Esophagus muscularis mucosa (tissue), 3 donors: Measurements from ENCODE around the gene RAD51B.

Source experiments
- POLR2AphosphoS5 ChIP-seq, 2 donors: sonication (generic); formaldehyde crosslinking; IDR thresholded peaks; one replicate each; pipeline ENCODE4 v1.6.1; 2017; ENCODE audit warnings: antibody characterized with exemption in 2 of 2
- TF ChIP-seq, protein P1 (sequence below), 3 experiments: fragments of 200-600 bp in 2 of 3; fragments of 450-650 bp in 1 of 3; sonication (generic) in 2 of 3; IDR thresholded peaks; one replicate each; pipeline ENCODE4 v1.5.1; 2017 to 2019; ENCODE audit warnings: antibody characterized with exemption in 3 of 3, mild to moderate bottlenecking in 2 of 3, moderate library complexity in 1 of 3

DNA sequence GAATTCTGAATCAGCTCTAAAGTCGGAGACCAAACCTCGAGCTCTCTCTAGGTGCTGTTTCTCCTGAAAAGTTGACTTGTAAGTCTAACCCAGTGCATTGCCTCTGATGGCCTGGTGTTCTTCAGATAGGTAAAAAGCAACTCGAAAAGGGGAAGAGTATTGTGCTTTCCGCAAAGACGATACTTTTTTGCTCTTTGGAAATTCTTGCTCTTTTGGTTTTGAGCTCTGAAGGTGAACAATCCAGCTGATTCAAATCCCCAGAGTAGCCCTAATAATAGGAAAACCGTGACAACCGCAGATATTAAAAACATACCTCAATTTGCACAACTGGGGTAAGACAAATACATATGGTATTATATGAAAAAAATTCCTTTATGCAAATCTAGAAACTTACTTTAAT is 447.4 kb downstream of the RAD51B start:
- TF ChIP-seq, protein P1, sequence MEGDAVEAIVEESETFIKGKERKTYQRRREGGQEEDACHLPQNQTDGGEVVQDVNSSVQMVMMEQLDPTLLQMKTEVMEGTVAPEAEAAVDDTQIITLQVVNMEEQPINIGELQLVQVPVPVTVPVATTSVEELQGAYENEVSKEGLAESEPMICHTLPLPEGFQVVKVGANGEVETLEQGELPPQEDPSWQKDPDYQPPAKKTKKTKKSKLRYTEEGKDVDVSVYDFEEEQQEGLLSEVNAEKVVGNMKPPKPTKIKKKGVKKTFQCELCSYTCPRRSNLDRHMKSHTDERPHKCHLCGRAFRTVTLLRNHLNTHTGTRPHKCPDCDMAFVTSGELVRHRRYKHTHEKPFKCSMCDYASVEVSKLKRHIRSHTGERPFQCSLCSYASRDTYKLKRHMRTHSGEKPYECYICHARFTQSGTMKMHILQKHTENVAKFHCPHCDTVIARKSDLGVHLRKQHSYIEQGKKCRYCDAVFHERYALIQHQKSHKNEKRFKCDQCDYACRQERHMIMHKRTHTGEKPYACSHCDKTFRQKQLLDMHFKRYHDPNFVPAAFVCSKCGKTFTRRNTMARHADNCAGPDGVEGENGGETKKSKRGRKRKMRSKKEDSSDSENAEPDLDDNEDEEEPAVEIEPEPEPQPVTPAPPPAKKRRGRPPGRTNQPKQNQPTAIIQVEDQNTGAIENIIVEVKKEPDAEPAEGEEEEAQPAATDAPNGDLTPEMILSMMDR (IDR thresholded peaks at IDR 0.05), result no peak
- TF ChIP-seq POLR2AphosphoS5 (IDR thresholded peaks at IDR 0.05), result no peak
